Vagina (tissue), 2 donors: Measurements from ENCODE around the gene KCTD1.

Experiments used
- CTCF ChIP-seq, 3 experiments: fragments of 450-650 bp in 2 of 3; fragments of 200-600 bp in 1 of 3; sonication (generic) in 1 of 3; IDR thresholded peaks; one replicate each; pipeline ENCODE4 v1.5.1; 2017 to 2019; ENCODE audit warnings: antibody characterized with exemption in 3 of 3, mild to moderate bottlenecking in 2 of 3, moderate library complexity in 2 of 3
- POLR2A ChIP-seq, 2 donors: fragments of 450-650 bp; IDR thresholded peaks; one replicate each; pipeline ENCODE4 v1.6.1; 2017; ENCODE audit warnings: antibody characterized with exemption in 2 of 2, mild to moderate bottlenecking in 2 of 2, moderate library complexity in 2 of 2

GRCh38 chr18:26553943-26554342 lies 5.6 kb upstream of the KCTD1 start:
- TF ChIP-seq CTCF (IDR thresholded peaks at IDR 0.05) (no peak), POLR2A (IDR thresholded peaks at IDR 0.05) (no peak)
